Adrenal gland (tissue), 5 donors: ENCODE measurements around the gene GPC3.

Experiments used
- CTCF ChIP-seq, 6 experiments: fragments of 450-650 bp in 4 of 6; fragments of 200-600 bp in 2 of 6; sonication (generic) in 1 of 6; IDR thresholded peaks; 1 replicate in 5 of 6; 2 replicates in 1 of 6; pipeline versions ENCODE4 v1.5.1 to v1.8.0; 2016 to 2021; ENCODE audit warnings: antibody characterized with exemption in 6 of 6, mild to moderate bottlenecking in 2 of 6, moderate library complexity in 1 of 6
- POLR2A ChIP-seq, 2 donors: fragments of 450-650 bp; IDR thresholded peaks; one replicate each; pipeline ENCODE4 v1.6.1; 2017; ENCODE audit warnings: antibody characterized with exemption in 2 of 2, mild to moderate bottlenecking in 2 of 2, moderate library complexity in 1 of 2
- donor health status: DM: no; HTN: no; CAD: no.

GRCh38 chrX:133973704-133974103 is 11.7 kb downstream of the GPC3 start:
- TF ChIP-seq CTCF (IDR thresholded peaks at IDR 0.05): no peak
- no peak for TF ChIP-seq POLR2A (IDR thresholded peaks at IDR 0.05)
